Measurements from ENCODE around the gene SLC49A3. TPM values are rescaled to one million over a fixed set of nuclear protein-coding genes. Genes with fewer than 3 reads are reported as not detected.
"Not testable (repeated sequence)": the region's sequence is repeated elsewhere in the genome, so short reads cannot be mapped to it uniquely, and the experiment has no call there.

Gene SLC49A3
- polyA plus RNA-seq, 1 donor (not counting 4 experiments of a cell fraction or from before 2014, with no cell fraction given) = 0.04 TPM

GRCh38 chr4:732911-733630 lies 44.1 kb upstream of the SLC49A3 start:
- H3K27ac ChIP-seq (ENCODE audit: control insufficient read depth, insufficient read depth, low read length) = no peak overlapping the region
- TF ChIP-seq EZH2 (IDR thresholded peaks at IDR 0.05; ENCODE audit: low read length) = no peak
- TF ChIP-seq CTCF (optimal IDR thresholded peaks at IDR 0.05 in 1 of 3, IDR thresholded peaks at IDR 0.05 in 1 of 3, conservative IDR thresholded peaks at IDR 0.05 in 1 of 3; ENCODE audit: extremely low read depth in 1 of 3, insufficient read depth in 2 of 3, low read length in 3 of 3) = no peak
- no peak overlapping the region for H3K9ac ChIP-seq (ENCODE audit: control insufficient read depth, extremely low read depth, insufficient read depth, low read length)
- H3K4me1 ChIP-seq (ENCODE audit: control insufficient read depth, extremely low read depth, insufficient read depth, low read length) = no peaks in the 10 kb centered on the region
- H3K9me3 ChIP-seq (ENCODE audit: control insufficient read depth, low read depth, low read length) = no peaks in the 10 kb centered on the region
- H3K4me3 ChIP-seq (ENCODE audit: control insufficient read depth in 2 of 3, extremely low read depth in 1 of 3, insufficient read depth in 2 of 3, low read depth in 1 of 3, low read length in 3 of 3) = no peak overlapping the region
- dilution Hi-C loops (cut with MboI; ENCODE audit: extremely low pct_ligation_motif_present, low sequenced_read_pairs) = no loop called here
- no peak for DNase-seq (ENCODE audit: low read depth, low spot score)
- H3K36me3 ChIP-seq (ENCODE audit: control insufficient read depth in 2 of 2, extremely low read depth in 1 of 2, insufficient read depth in 2 of 2, low read length in 2 of 2) = peaks cover 31 to 42% of the 10 kb centered on the region in 2 experiments
- no peaks in the 10 kb centered on the region for H3K9me1 ChIP-seq (ENCODE audit: control insufficient read depth, extremely low read depth, insufficient read depth, low read length)
- FAIRE-seq = no peak
- no peaks in the 10 kb centered on the region for H3K27me3 ChIP-seq (ENCODE audit: control insufficient read depth, extremely low read depth, insufficient read depth, low read length)
- peaks cover 11% of the 10 kb centered on the region for H3K79me2 ChIP-seq (ENCODE audit: control insufficient read depth, insufficient read depth, low read length)
- no peak overlapping the region for H3K4me2 ChIP-seq (ENCODE audit: control insufficient read depth, extremely low read depth, insufficient read depth, low read depth, low read length)
- H2AFZ ChIP-seq (ENCODE audit: control insufficient read depth, low read length) = no peak overlapping the region
- H4K20me1 ChIP-seq (ENCODE audit: control insufficient read depth, extremely low read depth, insufficient read depth, low read length) = no peaks in the 10 kb centered on the region

GRCh38 chr4:732486-732885 lies 43.5 kb upstream of the SLC49A3 start:
- Histone ChIP-seq H3K9me3 (ENCODE audit: control insufficient read depth, low read depth, low read length) (no peaks in the 10 kb centered on the region), H3K27ac (ENCODE audit: control insufficient read depth, insufficient read depth, low read length) (no peak overlapping the region), H3K9me1 (ENCODE audit: control insufficient read depth, extremely low read depth, insufficient read depth, low read length) (no peaks in the 10 kb centered on the region), H4K20me1 (ENCODE audit: control insufficient read depth, extremely low read depth, insufficient read depth, low read length) (no peaks in the 10 kb centered on the region), H3K79me2 (ENCODE audit: control insufficient read depth, insufficient read depth, low read length) (peaks cover 17% of the 10 kb centered on the region), H3K27me3 (ENCODE audit: control insufficient read depth, extremely low read depth, insufficient read depth, low read length) (no peaks in the 10 kb centered on the region), H3K4me3 (ENCODE audit: control insufficient read depth in 2 of 3, extremely low read depth in 1 of 3, insufficient read depth in 2 of 3, low read depth in 1 of 3, low read length in 3 of 3) (no peak overlapping the region), H3K4me1 (ENCODE audit: control insufficient read depth, extremely low read depth, insufficient read depth, low read length) (no peaks in the 10 kb centered on the region), H3K4me2 (ENCODE audit: control insufficient read depth, extremely low read depth, insufficient read depth, low read depth, low read length) (no peak overlapping the region), H3K36me3 (ENCODE audit: control insufficient read depth in 2 of 2, extremely low read depth in 1 of 2, insufficient read depth in 2 of 2, low read length in 2 of 2) (peaks cover 25 to 37% of the 10 kb centered on the region in 2 experiments), H3K9ac (ENCODE audit: control insufficient read depth, extremely low read depth, insufficient read depth, low read length) (no peak overlapping the region), H2AFZ (ENCODE audit: control insufficient read depth, low read length) (no peak overlapping the region)
- dilution Hi-C loops (cut with MboI; ENCODE audit: extremely low pct_ligation_motif_present, low sequenced_read_pairs) = no loop called here
- TF ChIP-seq CTCF (optimal IDR thresholded peaks at IDR 0.05 in 1 of 3, IDR thresholded peaks at IDR 0.05 in 1 of 3, conservative IDR thresholded peaks at IDR 0.05 in 1 of 3; ENCODE audit: extremely low read depth in 1 of 3, insufficient read depth in 2 of 3, low read length in 3 of 3) = no peak
- no peak for TF ChIP-seq EZH2 (IDR thresholded peaks at IDR 0.05; ENCODE audit: low read length)
- DNase-seq (ENCODE audit: low read depth, low spot score) = no peak
- no peak for FAIRE-seq

GRCh38 chr4:731954-732353 lies 43.0 kb upstream of the SLC49A3 start:
- H3K27ac ChIP-seq (ENCODE audit: control insufficient read depth, insufficient read depth, low read length); H3K4me1 ChIP-seq (ENCODE audit: control insufficient read depth, extremely low read depth, insufficient read depth, low read length); H3K9me3 ChIP-seq (ENCODE audit: control insufficient read depth, low read depth, low read length); FAIRE-seq; DNase-seq (ENCODE audit: low read depth, low spot score); H3K4me2 ChIP-seq (ENCODE audit: control insufficient read depth, extremely low read depth, insufficient read depth, low read depth, low read length); H3K4me3 ChIP-seq (ENCODE audit: control insufficient read depth in 2 of 3, extremely low read depth in 1 of 3, insufficient read depth in 2 of 3, low read depth in 1 of 3, low read length in 3 of 3); H4K20me1 ChIP-seq (ENCODE audit: control insufficient read depth, extremely low read depth, insufficient read depth, low read length); H2AFZ ChIP-seq (ENCODE audit: control insufficient read depth, low read length); H3K27me3 ChIP-seq (ENCODE audit: control insufficient read depth, extremely low read depth, insufficient read depth, low read length); dilution Hi-C loops (cut with MboI; ENCODE audit: extremely low pct_ligation_motif_present, low sequenced_read_pairs); H3K9me1 ChIP-seq (ENCODE audit: control insufficient read depth, extremely low read depth, insufficient read depth, low read length); H3K9ac ChIP-seq (ENCODE audit: control insufficient read depth, extremely low read depth, insufficient read depth, low read length): not testable (repeated sequence)
- Histone ChIP-seq H3K79me2 (ENCODE audit: control insufficient read depth, insufficient read depth, low read length) (peaks cover 17% of the 10 kb centered on the region), H3K36me3 (ENCODE audit: control insufficient read depth in 2 of 2, extremely low read depth in 1 of 2, insufficient read depth in 2 of 2, low read length in 2 of 2) (peaks cover 21 to 35% of the 10 kb centered on the region in 2 experiments)
